HG03565 (cell line): ENCODE data around the gene UMOD.
"Not testable (repeated sequence)": the region's sequence is repeated elsewhere in the genome, so short reads cannot be mapped to it uniquely, and the experiment has no call there.

Experiments used
- ATAC-seq: cut with Tn5 transposase; IDR thresholded peaks from one replicate; pipeline ENCODE4 v1.9.1; 2021; ENCODE audit warnings: mild to moderate bottlenecking, moderate library complexity; ENCODE audit not compliant: unreplicated experiment

Gene UMOD

GRCh38 chr16:20322696-20323095 is 29.8 kb downstream of the UMOD start:
- no peak for ATAC-seq

DNA sequence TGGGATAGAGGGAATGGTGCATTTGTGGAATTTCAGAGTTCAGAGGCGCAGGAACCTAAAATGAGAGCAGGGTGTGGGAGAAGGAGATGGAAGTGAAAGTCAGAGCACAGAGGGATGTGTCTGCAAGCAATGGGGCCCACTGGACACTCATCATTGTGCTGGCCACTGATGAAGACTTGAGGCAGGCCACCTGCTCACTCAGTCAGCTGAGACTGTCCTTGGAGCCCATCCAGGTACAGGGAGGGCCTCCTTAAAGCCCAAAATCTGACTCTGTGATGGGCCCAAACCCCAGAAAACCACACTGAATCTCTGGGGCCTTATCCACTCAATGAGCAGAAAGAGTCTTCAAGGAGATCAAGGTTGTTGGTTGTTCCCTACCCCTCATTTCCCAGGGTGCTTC is 30.8 kb downstream of the UMOD start:
- ATAC-seq, result no peak

DNA sequence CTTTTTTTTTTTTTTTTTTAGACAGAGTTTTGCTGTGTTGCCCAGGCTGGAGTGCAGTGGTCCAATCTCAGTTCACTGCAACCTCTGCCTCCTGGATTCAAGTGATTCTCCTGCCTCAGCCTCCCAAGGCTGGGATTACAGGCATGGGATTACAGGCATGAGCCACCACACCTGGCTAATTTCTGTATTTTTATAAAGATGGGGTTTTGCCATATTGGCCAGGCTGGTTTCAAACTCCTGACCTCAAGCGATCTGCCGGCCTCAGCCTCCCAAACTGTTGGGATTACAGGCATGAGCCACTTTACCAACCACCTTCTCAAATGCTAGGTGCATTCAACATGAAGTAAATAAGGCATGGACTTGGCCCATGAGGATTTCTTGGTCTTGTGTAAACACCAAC is 31.5 kb downstream of the UMOD start:
- ATAC-seq, result not testable (repeated sequence)

GRCh38 chr16:20320592-20320991 is 31.9 kb downstream of the UMOD start:
- no peak for ATAC-seq

GRCh38 chr16:20320178-20320577 is 32.3 kb downstream of the UMOD start:
- no peak for ATAC-seq

GRCh38 chr16:20319406-20319805 is 33.1 kb downstream of the UMOD start:
- ATAC-seq, result no peak

DNA sequence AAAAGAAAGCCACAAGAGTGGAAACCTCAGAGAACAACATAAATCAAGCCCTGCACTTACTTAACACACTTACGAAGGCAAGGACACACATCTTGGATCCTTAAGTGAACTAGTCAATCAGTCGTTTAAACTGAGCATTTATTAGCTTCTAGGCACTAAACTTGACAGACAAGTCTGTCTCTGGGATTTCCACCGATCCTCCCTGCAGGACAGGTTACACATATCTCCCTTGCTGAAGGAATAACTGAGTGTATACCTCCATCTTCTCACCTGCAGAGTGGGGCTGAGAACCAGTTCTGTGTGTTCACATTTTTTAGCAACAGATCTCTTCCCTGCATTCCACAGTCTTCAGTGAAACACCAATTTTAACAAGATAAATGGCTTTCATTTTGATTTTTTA is 34.1 kb downstream of the UMOD start:
- ATAC-seq, result no peak

DNA sequence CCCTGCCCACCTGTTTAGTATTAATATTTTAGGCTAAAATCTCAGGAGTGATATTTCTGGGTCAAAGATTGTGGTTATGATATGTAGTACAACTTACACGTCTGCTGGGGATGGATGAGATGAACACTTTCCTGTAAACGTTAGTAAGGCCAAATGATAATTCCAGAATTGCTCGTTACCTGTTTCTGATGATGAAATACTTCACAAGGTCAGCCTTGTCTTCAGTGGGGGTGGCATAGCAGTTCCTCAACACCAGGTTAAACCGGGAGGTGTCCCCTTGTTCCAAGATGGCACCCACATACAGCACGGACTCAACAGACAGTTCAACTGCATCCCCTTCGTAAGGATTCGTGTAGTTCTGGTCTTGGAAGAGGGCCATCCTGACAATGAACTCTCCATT is 34.5 kb downstream of the UMOD start:
- no peak for ATAC-seq

- no peak for ATAC-seq
These were observed 35.4 kb downstream of the UMOD start for GRCh38 chr16:20317117-20317516.

DNA sequence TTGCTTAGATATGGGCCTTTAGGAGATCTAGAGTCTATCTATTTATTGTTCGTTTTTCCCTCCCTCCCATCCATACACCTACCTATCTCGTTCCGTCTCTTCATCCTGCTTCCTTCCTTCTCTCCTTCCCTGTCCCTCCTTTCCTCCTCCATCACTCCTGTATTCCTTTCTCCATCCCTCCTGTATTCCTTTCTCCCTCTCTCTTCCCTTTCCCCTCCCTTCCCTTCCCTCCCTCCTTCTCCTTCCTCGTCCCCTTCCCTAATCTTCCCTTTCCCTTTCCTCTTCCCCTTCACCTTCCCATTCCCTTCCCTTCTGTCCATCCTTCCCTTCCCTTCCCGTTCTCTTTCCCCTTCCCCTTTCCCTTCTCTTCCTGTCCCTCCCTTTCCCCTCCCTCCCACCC is 35.8 kb downstream of the UMOD start:
- no peak for ATAC-seq

GRCh38 chr16:20315764-20316163 is 36.8 kb downstream of the UMOD start:
- ATAC-seq, result no peak

- no peak for ATAC-seq
These were observed 37.9 kb downstream of the UMOD start for GRCh38 chr16:20314575-20314974.

DNA sequence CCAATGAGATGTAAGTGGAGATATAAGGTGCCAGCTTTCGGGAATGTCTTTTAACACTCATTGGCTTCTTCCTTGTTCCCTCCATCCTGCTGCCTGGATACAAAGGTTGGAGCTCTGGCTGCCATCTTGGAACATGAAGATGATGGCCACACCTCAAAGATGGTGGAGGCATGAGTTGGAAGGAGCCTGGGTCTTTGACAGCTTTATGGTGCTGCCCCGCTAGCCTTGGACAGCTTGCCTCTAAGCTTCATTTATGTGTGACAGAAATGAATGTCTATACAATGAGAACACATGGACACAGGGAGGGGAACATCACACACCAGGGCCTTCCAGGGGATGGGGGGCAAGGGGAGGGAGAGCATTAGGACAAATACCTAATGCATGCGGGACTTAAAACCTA is 38.8 kb downstream of the UMOD start:
- no peak for ATAC-seq

DNA sequence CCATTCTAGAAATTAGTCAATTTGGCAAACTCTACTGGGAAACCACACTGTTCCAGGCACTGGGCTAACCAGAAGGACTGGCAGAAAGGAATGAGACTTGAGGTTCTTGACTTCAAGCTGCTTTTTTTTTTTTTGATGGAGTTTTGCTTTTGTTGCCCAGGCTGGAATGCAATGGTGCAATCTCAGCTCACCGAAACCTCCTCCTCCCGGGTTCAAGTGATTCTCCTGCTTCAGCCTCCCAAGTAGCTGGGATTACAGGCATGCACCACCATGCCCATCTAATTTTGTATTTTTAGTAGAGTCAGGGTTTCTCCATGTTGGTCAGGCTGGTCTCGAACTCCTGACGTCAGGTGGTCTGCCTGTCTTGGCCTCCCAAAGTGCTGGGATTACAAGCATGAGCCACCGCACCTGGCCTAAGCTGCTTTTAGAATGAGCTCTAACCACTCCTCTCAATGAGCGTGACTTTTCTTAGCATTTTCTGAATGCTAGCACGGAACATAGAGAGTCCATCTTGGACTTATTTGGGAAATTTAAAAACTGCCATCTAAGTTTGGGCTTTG is 39.9 kb downstream of the UMOD start:
- ATAC-seq, result not testable (repeated sequence)

- ATAC-seq, result no peak
These were observed 41.0 kb downstream of the UMOD start for GRCh38 chr16:20311548-20311947.

- no peak for ATAC-seq
These were observed 41.8 kb downstream of the UMOD start for GRCh38 chr16:20310421-20311395.

DNA sequence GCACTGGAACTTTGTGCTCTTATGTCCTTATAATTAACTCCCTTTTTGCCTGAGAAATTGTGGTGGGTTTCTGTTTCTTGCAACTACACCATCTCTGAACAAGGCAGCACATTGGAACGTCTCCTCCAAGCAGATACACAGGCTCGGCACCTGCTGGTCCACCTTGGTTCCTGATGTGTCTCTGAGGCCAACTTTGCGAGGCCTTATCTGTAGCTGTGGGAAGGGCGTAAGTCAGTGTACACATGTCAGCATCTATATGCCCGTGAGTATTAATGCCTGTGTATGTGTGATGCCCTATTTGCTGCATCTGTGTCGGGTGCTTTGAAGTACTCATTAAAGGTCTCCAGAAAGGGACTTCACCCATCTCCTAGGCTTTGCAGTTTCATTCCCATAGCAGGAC is 42.7 kb downstream of the UMOD start:
- ATAC-seq, result no peak

DNA sequence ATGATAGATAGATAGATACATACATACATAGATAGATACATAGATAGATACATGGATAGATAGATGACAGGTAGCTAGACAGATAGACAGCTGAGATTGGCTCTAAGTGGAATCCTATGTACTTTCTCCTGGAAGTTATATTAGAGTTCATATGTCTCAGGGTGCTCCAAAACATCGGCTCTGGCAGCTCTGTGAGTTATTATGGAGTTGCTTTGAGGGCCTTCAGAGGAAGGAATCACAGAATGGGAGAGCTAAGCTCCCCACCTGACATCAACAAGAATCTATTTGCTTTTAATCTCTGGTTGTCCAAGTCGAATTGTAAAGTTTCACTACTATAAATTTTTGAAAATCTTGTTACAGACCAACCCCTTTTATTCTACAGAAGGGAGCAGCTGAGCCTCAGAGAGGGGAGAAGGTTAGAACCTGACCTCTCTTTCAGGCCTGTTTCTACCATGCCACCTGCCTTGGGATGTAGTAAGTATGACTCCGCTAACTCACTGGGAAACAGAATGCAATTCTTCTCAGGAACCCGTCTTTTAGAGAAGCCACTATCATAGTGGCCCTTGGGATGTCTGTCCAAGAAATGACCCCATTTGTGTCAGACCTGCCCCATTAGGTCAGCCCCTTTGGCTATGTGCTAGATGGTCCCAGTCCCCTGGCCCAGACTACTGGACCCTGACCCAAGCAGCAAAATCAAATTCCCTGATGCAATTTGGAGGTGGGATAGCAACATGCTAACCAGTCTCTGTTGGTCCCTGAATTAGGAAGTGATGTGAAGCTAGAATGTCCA is 43.5 kb downstream of the UMOD start:
- no peak for ATAC-seq

DNA sequence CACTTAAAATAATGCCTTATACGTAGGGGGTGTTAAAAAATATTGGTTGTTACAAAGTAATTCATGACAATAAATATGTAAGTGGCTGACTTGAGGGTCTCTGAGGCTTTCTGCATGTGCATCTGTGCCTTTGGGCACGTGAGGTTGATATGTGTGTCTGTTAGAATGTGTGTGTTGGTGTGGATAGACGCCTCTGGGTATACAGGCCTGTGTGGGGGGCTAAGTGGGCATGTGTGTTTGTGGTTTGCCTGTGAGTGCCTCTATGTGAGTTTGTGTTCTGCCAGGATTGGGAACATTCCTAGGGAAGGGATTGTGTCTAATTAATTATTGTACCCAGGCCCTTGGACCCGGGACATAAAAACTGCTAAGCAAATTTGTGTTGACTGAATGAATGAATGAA is 44.2 kb downstream of the UMOD start:
- ATAC-seq, result no peak

DNA sequence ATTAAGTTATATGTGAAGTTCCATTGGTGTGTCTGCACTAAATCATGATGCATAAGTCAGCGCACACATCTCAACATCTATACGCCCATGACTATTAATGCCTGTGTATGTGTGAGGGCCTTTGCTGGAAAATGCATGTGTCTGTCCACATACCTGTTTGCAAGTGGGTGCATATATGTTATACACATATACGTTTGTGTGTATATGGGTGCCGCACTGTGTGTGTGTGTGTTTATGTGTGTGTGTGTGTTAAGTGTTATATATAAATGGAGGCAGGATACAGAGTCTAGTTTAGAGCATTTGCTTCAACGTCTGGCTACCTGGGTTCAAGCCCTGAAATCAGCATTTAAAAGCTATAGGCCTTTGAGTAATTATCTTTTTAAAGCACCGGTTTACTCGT is 44.7 kb downstream of the UMOD start:
- no peak for ATAC-seq

DNA sequence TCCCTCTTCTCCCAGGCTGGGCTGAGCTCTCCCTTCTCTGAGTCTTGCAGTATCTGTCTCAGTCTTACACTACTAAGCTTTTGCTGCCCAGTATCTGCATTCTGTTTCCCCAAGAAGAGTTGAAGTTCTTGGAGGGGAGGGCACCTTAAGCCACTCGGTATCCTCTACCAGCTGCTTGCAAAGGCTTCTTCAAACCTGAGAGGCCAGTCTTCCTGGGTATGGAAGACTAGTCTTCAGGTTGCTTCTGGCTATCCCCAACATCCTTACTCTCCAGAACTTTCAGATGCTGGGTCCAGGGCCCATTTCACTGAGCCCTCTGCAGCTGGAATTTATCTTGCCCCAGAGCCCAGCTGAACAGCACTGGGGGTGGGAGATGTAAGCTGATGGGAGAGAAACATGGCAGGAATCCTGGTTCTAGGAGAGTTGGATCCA is 45.3 kb downstream of the UMOD start:
- ATAC-seq, result no peak

DNA sequence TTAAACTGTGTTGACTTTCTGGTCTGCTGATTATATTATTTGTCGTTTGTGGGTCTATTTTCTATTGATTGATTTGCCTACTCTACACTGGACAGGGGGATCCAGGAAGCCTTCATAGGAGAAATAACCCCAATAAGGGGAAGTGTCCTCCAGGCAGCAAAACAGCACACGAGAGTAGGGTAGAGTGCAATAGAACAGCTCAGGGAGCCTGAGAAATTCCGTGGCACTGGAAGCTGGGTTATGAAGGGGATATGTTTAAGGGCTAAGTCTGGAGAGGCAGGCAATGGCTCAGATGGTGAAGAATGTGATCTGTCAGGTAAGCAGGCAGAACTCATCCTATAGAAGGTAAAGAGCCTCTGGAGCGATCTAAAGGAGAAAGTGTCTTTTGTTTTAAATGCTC is 46.1 kb downstream of the UMOD start:
- ATAC-seq, result no peak
